GM23338 (cell line): ENCODE results near the gene FNDC3A.

Experiments used
- CTCF ChIP-seq, 2 experiments: fragments of 200-600 bp in 1 of 2; sonication (generic) in 1 of 2; conservative IDR thresholded peaks; 2 replicates each; pipeline versions ENCODE4 v1.5.1 to v1.6.1; 2016 to 2017; ENCODE audit warnings: antibody characterized with exemption in 2 of 2, low read depth in 2 of 2, mild to moderate bottlenecking in 2 of 2, moderate library complexity in 1 of 2
- ETS1 ChIP-seq: IDR thresholded peaks from 2 replicates; pipeline ENCODE4 v1.6.1; 2016; ENCODE audit warnings: antibody characterized with exemption
- EZH2 ChIP-seq: fragments of 200-600 bp; sonication (generic); IDR thresholded peaks from one replicate; pipeline ENCODE4 v1.8.0; 2017; ENCODE audit warnings: antibody characterized with exemption, mild to moderate bottlenecking, low read depth; ENCODE audit not compliant: unreplicated experiment
- NANOG ChIP-seq: IDR thresholded peaks from 2 replicates; pipeline ENCODE4 v1.6.1; 2016; ENCODE audit warnings: antibody characterized with exemption, borderline replicate concordance
- POLR2AphosphoS5 ChIP-seq: IDR thresholded peaks from 2 replicates; pipeline ENCODE4 v1.6.1; 2016; ENCODE audit warnings: antibody characterized with exemption, low read depth
- REST ChIP-seq: IDR thresholded peaks from one replicate; pipeline ENCODE4 v1.6.1; 2018; ENCODE audit warnings: antibody characterized with exemption; ENCODE audit not compliant: unreplicated experiment
- STAT1 ChIP-seq: IDR thresholded peaks from one replicate; pipeline ENCODE4 v1.6.1; 2016; ENCODE audit warnings: antibody characterized with exemption; ENCODE audit not compliant: unreplicated experiment

GRCh38 chr13:49030213-49030612 lies 54.5 kb downstream of the FNDC3A start:
- TF ChIP-seq CTCF (conservative IDR thresholded peaks at IDR 0.05; ENCODE audit: low read depth in 2 of 2): no peak
- no peak for TF ChIP-seq REST
- no peak for TF ChIP-seq STAT1
- TF ChIP-seq NANOG: no peak
- TF ChIP-seq EZH2: no peak
- no peak for TF ChIP-seq ETS1
- TF ChIP-seq POLR2AphosphoS5: no peak
